ENCODE measurements around the gene TEP1. TPM values are rescaled to one million over a fixed set of nuclear protein-coding genes. Genes with fewer than 3 reads are reported as not detected.
"Not testable (repeated sequence)": the region's sequence is repeated elsewhere in the genome, so short reads cannot be mapped to it uniquely, and the experiment has no call there.

The TEP1 gene
- total RNA-seq, 1 donor from 2014 or later = 22.8 TPM

DNA sequence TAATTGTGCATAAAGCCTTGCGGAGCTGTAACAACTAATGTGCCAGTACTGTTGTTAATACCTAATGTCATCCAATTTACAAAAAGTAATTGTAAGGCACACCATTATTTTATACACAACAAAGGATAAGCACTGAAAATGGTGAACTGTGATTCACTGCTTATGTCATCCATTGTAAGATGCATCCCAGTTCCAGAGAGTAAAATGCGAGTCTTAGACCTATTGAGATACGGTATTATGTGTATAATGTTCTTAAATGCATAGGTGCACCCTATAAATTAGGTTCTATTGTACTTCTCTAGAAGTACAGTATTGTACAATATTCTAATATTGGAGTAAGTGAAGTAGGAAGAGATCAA, 69.5 kb downstream of the TEP1 start:
- no peak for DNase-seq (ENCODE audit: low spot score)
- peaks cover 6% of the 10 kb centered on the region for H3K36me3 Mint-ChIP-seq (ENCODE audit: low read depth)
- peak overlapping the region; percentile 94 for H3K27ac Mint-ChIP-seq (ENCODE audit: unreplicated experiment)
- TF ChIP-seq, protein P1, sequence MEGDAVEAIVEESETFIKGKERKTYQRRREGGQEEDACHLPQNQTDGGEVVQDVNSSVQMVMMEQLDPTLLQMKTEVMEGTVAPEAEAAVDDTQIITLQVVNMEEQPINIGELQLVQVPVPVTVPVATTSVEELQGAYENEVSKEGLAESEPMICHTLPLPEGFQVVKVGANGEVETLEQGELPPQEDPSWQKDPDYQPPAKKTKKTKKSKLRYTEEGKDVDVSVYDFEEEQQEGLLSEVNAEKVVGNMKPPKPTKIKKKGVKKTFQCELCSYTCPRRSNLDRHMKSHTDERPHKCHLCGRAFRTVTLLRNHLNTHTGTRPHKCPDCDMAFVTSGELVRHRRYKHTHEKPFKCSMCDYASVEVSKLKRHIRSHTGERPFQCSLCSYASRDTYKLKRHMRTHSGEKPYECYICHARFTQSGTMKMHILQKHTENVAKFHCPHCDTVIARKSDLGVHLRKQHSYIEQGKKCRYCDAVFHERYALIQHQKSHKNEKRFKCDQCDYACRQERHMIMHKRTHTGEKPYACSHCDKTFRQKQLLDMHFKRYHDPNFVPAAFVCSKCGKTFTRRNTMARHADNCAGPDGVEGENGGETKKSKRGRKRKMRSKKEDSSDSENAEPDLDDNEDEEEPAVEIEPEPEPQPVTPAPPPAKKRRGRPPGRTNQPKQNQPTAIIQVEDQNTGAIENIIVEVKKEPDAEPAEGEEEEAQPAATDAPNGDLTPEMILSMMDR (IDR thresholded peaks at IDR 0.05) = no peak
- H3K4me3 Mint-ChIP-seq (ENCODE audit: unreplicated experiment) = peak overlapping the region; percentile 84
- peaks cover 11% of the 10 kb centered on the region for H3K4me1 Mint-ChIP-seq (ENCODE audit: low read depth)
- no peaks in the 10 kb centered on the region for H3K27me3 Mint-ChIP-seq (ENCODE audit: low read depth)
- no peaks in the 10 kb centered on the region for H3K9me3 Mint-ChIP-seq (ENCODE audit: low read depth)

DNA sequence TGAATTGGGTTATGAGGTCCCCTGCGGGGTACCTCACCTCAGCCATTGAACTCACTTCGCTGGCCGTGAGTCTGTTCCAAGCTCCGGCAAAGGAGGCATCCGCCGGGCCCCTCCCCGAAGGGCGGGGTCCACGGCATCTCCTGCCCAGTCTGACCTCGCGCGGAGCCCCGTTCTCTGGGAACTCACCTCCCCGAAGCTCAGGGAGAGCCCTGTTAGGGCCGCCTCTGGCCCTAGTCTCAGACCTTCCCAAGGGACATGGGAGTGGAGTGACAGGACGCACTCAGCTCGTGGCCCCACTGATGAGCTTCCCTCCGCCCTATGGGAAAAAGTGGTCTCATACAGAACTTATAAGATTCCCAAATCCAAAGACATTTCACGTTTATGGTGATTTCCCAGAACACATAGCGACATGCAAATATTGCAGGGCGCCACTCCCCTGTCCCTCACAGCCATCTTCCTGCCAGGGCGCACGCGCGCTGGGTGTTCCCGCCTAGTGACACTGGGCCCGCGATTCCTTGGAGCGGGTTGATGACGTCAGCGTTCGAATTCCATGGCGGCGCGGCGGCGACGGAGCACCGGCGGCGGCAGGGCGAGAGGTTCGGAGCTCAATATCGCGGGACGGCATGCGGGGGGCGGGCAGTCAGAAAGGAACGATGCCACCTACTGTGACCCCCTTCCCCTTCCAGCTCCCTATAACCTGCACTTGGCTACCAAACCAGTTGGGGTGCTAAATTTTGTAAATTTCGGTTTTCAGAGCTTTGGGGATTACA, 70.0 kb downstream of the TEP1 start, which contains the start of gene PARP2:
Gene PARP2 (plus strand): TSS at position 544 of the 770 bp plus-strand sequence. CDS start 7 bp downstream, at position 551.
- peak; percentile 99 for DNase-seq (ENCODE audit: low spot score)
- H3K27ac Mint-ChIP-seq (ENCODE audit: unreplicated experiment) = peak within 1 kb of the TSS; percentile 94
- H3K36me3 Mint-ChIP-seq (ENCODE audit: low read depth) = peaks cover 6% of the 10 kb centered on the region
- H3K9me3 Mint-ChIP-seq (ENCODE audit: low read depth) = no peaks in the 10 kb centered on the region
- H3K4me1 Mint-ChIP-seq (ENCODE audit: low read depth) = peaks cover 11% of the 10 kb centered on the region
- TF ChIP-seq, protein P1 (IDR thresholded peaks at IDR 0.05) = no peak
- H3K4me3 Mint-ChIP-seq (ENCODE audit: unreplicated experiment) = peak within 1 kb of the TSS; percentile 84
- no peaks in the 10 kb centered on the region for H3K27me3 Mint-ChIP-seq (ENCODE audit: low read depth)

DNA sequence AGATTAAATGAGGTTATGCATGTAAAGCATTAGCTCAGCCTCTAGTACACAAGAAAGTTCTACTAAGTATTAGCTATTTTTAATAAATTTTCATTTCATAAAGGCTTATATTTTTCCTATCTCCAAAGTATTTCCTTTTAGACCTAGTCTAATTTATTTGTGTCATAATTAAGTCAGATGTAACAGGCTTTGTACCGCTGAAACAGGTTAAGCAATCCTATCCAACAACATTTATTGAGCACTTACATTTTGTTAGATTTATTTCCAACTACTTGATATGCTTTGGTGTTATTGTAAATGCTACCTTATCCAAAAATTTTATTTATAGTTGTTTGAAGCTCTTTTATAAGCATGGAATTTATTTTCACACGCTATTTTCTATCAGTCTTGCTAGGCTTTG, 71.7 kb downstream of the TEP1 start:
- peaks cover 11% of the 10 kb centered on the region for H3K4me1 Mint-ChIP-seq (ENCODE audit: low read depth)
- no peak for DNase-seq (ENCODE audit: low spot score)
- peak overlapping the region; percentile 84 for H3K4me3 Mint-ChIP-seq (ENCODE audit: unreplicated experiment)
- H3K27ac Mint-ChIP-seq (ENCODE audit: unreplicated experiment) = peak overlapping the region; percentile 94
- TF ChIP-seq, protein P1 (IDR thresholded peaks at IDR 0.05) = no peak
- peaks cover 2% of the 10 kb centered on the region for H3K36me3 Mint-ChIP-seq (ENCODE audit: low read depth)
- H3K27me3 Mint-ChIP-seq (ENCODE audit: low read depth) = no peaks in the 10 kb centered on the region
- H3K9me3 Mint-ChIP-seq (ENCODE audit: low read depth) = no peaks in the 10 kb centered on the region

DNA sequence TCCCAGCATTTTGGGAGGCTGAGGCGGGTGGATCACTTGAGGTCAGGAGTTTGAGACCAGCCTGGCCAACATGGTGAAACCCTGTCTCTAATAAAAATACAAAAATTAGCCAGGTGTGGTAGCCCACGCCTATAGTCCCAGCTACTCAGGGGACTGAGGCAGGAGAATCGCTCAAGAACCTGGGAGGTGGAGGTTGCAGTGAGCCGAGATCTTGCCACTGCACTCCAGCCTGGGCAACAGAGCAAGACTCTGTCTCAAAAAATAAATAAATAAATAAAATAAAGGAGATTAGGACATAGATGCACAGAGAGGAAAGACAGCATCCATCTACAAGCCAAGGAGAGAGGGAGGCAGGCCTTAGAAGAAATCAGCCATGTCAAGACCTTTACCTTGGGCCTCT, 72.3 kb downstream of the TEP1 start:
- H3K27ac Mint-ChIP-seq (ENCODE audit: unreplicated experiment); H3K36me3 Mint-ChIP-seq (ENCODE audit: low read depth); H3K27me3 Mint-ChIP-seq (ENCODE audit: low read depth); H3K4me3 Mint-ChIP-seq (ENCODE audit: unreplicated experiment); H3K9me3 Mint-ChIP-seq (ENCODE audit: low read depth); DNase-seq (ENCODE audit: low spot score): not testable (repeated sequence)
- peaks cover 11% of the 10 kb centered on the region for H3K4me1 Mint-ChIP-seq (ENCODE audit: low read depth)

DNA sequence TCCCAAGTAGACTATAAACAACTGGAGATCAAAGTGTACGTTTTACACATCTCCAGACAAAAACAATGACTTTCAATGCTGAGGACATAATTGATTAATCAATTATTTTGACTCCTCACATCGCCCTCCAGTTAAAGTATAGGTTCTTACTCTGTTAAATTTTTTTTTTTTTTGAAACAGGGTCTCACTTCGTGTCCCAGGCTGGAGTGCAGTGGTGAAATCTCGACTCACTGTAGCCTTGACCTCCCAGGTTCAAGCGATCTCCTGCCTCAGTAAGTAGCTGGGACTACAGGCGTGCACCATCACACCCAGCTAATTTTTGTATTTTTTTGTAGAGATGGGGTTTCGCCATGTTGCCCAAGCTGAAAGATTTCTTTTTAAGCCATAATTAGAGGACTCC, 79.3 kb downstream of the TEP1 start:
- Mint-ChIP-seq H3K27me3 (ENCODE audit: low read depth) (no peaks in the 10 kb centered on the region), H3K4me1 (ENCODE audit: low read depth) (peaks cover 29% of the 10 kb centered on the region), H3K9me3 (ENCODE audit: low read depth) (no peaks in the 10 kb centered on the region), H3K27ac (ENCODE audit: unreplicated experiment) (no peak overlapping the region), H3K4me3 (ENCODE audit: unreplicated experiment) (no peak overlapping the region), H3K36me3 (ENCODE audit: low read depth) (no peaks in the 10 kb centered on the region)
- no peak for DNase-seq (ENCODE audit: low spot score)
- TF ChIP-seq, protein P1 (IDR thresholded peaks at IDR 0.05) = no peak

DNA sequence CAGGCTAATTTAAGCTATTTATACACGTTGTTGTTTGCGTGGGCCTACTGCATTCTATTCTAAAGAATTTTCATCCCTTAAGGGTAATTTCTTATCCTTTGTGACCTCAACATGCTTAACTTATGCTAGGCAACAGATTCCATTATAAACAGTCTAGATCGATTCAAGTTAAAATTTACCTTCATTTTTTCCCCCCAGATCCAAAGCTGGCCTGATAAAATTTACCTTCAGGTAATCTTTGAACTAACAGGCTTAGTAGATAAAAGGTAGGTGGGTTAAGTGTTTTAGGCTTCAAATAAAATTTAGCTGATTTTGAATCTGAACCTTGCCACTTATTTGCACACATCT, 79.8 kb downstream of the TEP1 start:
- H3K4me1 Mint-ChIP-seq (ENCODE audit: low read depth) = peaks cover 33% of the 10 kb centered on the region
- TF ChIP-seq, protein P1 (IDR thresholded peaks at IDR 0.05) = no peak
- no peaks in the 10 kb centered on the region for H3K36me3 Mint-ChIP-seq (ENCODE audit: low read depth)
- H3K27ac Mint-ChIP-seq (ENCODE audit: unreplicated experiment) = peak overlapping the region; percentile 98
- no peak for DNase-seq (ENCODE audit: low spot score)
- H3K9me3 Mint-ChIP-seq (ENCODE audit: low read depth) = no peaks in the 10 kb centered on the region
- peak overlapping the region; percentile 99 for H3K4me3 Mint-ChIP-seq (ENCODE audit: unreplicated experiment)
- H3K27me3 Mint-ChIP-seq (ENCODE audit: low read depth) = no peaks in the 10 kb centered on the region

Data from chondrocyte (in vitro differentiated cells).